Memory B cell (primary cell): ENCODE results near the gene STARD13.

Experiments
- ATAC-seq: fragments of 150-1000 bp; cut with Tn5 transposase; 2 replicates; pipeline ENCODE4 v1.10.0; 2021; ENCODE audit warnings: low read depth, mild to moderate bottlenecking, moderate library complexity
- DNase-seq, 2 donors: peaks; one replicate each; pipeline ENCODE4 v3.0.0; 2022; ENCODE audit warnings: low spot score in 2 of 2
- H3K27ac Mint-ChIP-seq: one replicate; pipeline ENCODE4 v1.8.0; 2022; ENCODE audit warnings: mild to moderate bottlenecking, moderate library complexity, mixed read lengths
- H3K27me3 Mint-ChIP-seq: one replicate; pipeline ENCODE4 v1.8.0; 2022; ENCODE audit warnings: mixed read lengths
- H3K36me3 Mint-ChIP-seq: one replicate; pipeline ENCODE4 v1.8.0; 2022; ENCODE audit warnings: mild to moderate bottlenecking, mixed read lengths
- H3K4me1 Mint-ChIP-seq: one replicate; pipeline ENCODE4 v1.8.0; 2022; ENCODE audit warnings: mixed read lengths
- H3K4me3 Mint-ChIP-seq: one replicate; pipeline ENCODE4 v1.8.0; 2022; ENCODE audit warnings: mild to moderate bottlenecking, moderate library complexity, mixed read lengths
- H3K9me3 Mint-ChIP-seq: one replicate; pipeline ENCODE4 v1.8.0; 2022; ENCODE audit warnings: mixed read lengths

Gene STARD13

GRCh38 chr13:33135097-33135496, 150.5 kb downstream of the STARD13 start:
- Mint-ChIP-seq H3K9me3 (peaks cover 4% of the 10 kb centered on the region), H3K36me3 (peaks cover 3% of the 10 kb centered on the region), H3K4me1 (no peaks in the 10 kb centered on the region), H3K27ac (no peak overlapping the region), H3K27me3 (no peaks in the 10 kb centered on the region), H3K4me3 (no peak overlapping the region)
- DNase-seq: no peak
- ATAC-seq: no peak

- Mint-ChIP-seq H3K4me3 (no peak overlapping the region), H3K36me3 (peaks cover 3% of the 10 kb centered on the region), H3K27ac (no peak overlapping the region), H3K27me3 (no peaks in the 10 kb centered on the region), H3K9me3 (peaks cover 4% of the 10 kb centered on the region), H3K4me1 (no peaks in the 10 kb centered on the region)
- ATAC-seq (no peak), DNase-seq (no peak)
Observed at GRCh38 chr13:33134213-33134612, 151.3 kb downstream of the STARD13 start.

- H3K4me3 Mint-ChIP-seq: no peak overlapping the region
- peaks cover 2% of the 10 kb centered on the region for H3K4me1 Mint-ChIP-seq
- H3K36me3 Mint-ChIP-seq: peaks cover 3% of the 10 kb centered on the region
- ATAC-seq (no peak), DNase-seq (no peak)
- H3K27ac Mint-ChIP-seq: no peak overlapping the region
- peaks cover 4% of the 10 kb centered on the region for H3K9me3 Mint-ChIP-seq
- peaks cover 2% of the 10 kb centered on the region for H3K27me3 Mint-ChIP-seq
Observed at GRCh38 chr13:33132644-33133440, 152.7 kb downstream of the STARD13 start.

- Mint-ChIP-seq H3K36me3 (no peaks in the 10 kb centered on the region), H3K27me3 (peaks cover 4% of the 10 kb centered on the region), H3K4me1 (peaks cover 4% of the 10 kb centered on the region), H3K9me3 (no peaks in the 10 kb centered on the region), H3K27ac (no peak overlapping the region), H3K4me3 (no peak overlapping the region)
- ATAC-seq: no peak
- no peak for DNase-seq
Observed at GRCh38 chr13:33129886-33130285, 155.7 kb downstream of the STARD13 start.

GRCh38 chr13:33129094-33129832, 156.3 kb downstream of the STARD13 start:
- no peak for ATAC-seq
- H3K27ac Mint-ChIP-seq: no peak overlapping the region
- H3K9me3 Mint-ChIP-seq: no peaks in the 10 kb centered on the region
- H3K4me1 Mint-ChIP-seq: peaks cover 4% of the 10 kb centered on the region
- no peak for DNase-seq
- H3K27me3 Mint-ChIP-seq: peaks cover 4% of the 10 kb centered on the region
- no peak overlapping the region for H3K4me3 Mint-ChIP-seq
- no peaks in the 10 kb centered on the region for H3K36me3 Mint-ChIP-seq

- H3K9me3 Mint-ChIP-seq: no peaks in the 10 kb centered on the region
- H3K4me1 Mint-ChIP-seq: peaks cover 4% of the 10 kb centered on the region
- no peak for DNase-seq
- H3K4me3 Mint-ChIP-seq: no peak overlapping the region
- peaks cover 4% of the 10 kb centered on the region for H3K27me3 Mint-ChIP-seq
- H3K27ac Mint-ChIP-seq: no peak overlapping the region
- no peak for ATAC-seq
- no peaks in the 10 kb centered on the region for H3K36me3 Mint-ChIP-seq
Observed at GRCh38 chr13:33128134-33128533, 157.4 kb downstream of the STARD13 start.

GRCh38 chr13:33127009-33127551, 158.5 kb downstream of the STARD13 start:
- ATAC-seq: no peak
- Mint-ChIP-seq H3K4me3 (no peak overlapping the region), H3K9me3 (no peaks in the 10 kb centered on the region), H3K36me3 (no peaks in the 10 kb centered on the region), H3K27ac (no peak overlapping the region), H3K4me1 (peaks cover 4% of the 10 kb centered on the region), H3K27me3 (peaks cover 5% of the 10 kb centered on the region)
- DNase-seq: no peak

- Mint-ChIP-seq H3K27ac (no peak overlapping the region), H3K9me3 (no peaks in the 10 kb centered on the region), H3K4me3 (no peak overlapping the region), H3K36me3 (no peaks in the 10 kb centered on the region), H3K4me1 (peaks cover 4% of the 10 kb centered on the region), H3K27me3 (peaks cover 5% of the 10 kb centered on the region)
- ATAC-seq: no peak
- DNase-seq: no peak
Observed at GRCh38 chr13:33125821-33126570, 159.6 kb downstream of the STARD13 start.

- ATAC-seq: no peak
- H3K36me3 Mint-ChIP-seq: no peaks in the 10 kb centered on the region
Observed at GRCh38 chr13:33123066-33123859, 162.3 kb downstream of the STARD13 start.

GRCh38 chr13:33119856-33120543, 165.6 kb downstream of the STARD13 start:
- ATAC-seq: no peak
- no peak overlapping the region for H3K4me3 Mint-ChIP-seq
- no peak for DNase-seq
- no peaks in the 10 kb centered on the region for H3K4me1 Mint-ChIP-seq
- H3K9me3 Mint-ChIP-seq: no peaks in the 10 kb centered on the region
- no peaks in the 10 kb centered on the region for H3K36me3 Mint-ChIP-seq
- peaks cover 15% of the 10 kb centered on the region for H3K27me3 Mint-ChIP-seq
- H3K27ac Mint-ChIP-seq: no peak overlapping the region

More at GRCh38 chr13:33123066-33123859, 162.3 kb downstream of the STARD13 start:
- no peak overlapping the region for H3K4me3 Mint-ChIP-seq
- peaks cover 4% of the 10 kb centered on the region for H3K4me1 Mint-ChIP-seq
- H3K27ac Mint-ChIP-seq: no peak overlapping the region
- DNase-seq: no peak
- peaks cover 8% of the 10 kb centered on the region for H3K27me3 Mint-ChIP-seq
- no peaks in the 10 kb centered on the region for H3K9me3 Mint-ChIP-seq

GRCh38 chr13:33119022-33119781, 166.4 kb downstream of the STARD13 start:
- Mint-ChIP-seq H3K27me3 (peaks cover 18% of the 10 kb centered on the region), H3K36me3 (no peaks in the 10 kb centered on the region), H3K27ac (no peak overlapping the region), H3K4me1 (no peaks in the 10 kb centered on the region), H3K4me3 (no peak overlapping the region), H3K9me3 (no peaks in the 10 kb centered on the region)
- ATAC-seq: no peak
- no peak for DNase-seq

- peaks cover 7% of the 10 kb centered on the region for H3K4me1 Mint-ChIP-seq
- peaks cover 21% of the 10 kb centered on the region for H3K27me3 Mint-ChIP-seq
Observed at GRCh38 chr13:33116321-33117010, 169.1 kb downstream of the STARD13 start.

More at GRCh38 chr13:33116321-33117010, 169.1 kb downstream of the STARD13 start:
- ATAC-seq: no peak
- H3K27ac Mint-ChIP-seq: no peak overlapping the region
- H3K9me3 Mint-ChIP-seq: peaks cover 2% of the 10 kb centered on the region
- DNase-seq: no peak
- H3K36me3 Mint-ChIP-seq: no peaks in the 10 kb centered on the region
- no peak overlapping the region for H3K4me3 Mint-ChIP-seq
